ENCODE measurements around the gene NT5DC1.

The NT5DC1 gene

DNA sequence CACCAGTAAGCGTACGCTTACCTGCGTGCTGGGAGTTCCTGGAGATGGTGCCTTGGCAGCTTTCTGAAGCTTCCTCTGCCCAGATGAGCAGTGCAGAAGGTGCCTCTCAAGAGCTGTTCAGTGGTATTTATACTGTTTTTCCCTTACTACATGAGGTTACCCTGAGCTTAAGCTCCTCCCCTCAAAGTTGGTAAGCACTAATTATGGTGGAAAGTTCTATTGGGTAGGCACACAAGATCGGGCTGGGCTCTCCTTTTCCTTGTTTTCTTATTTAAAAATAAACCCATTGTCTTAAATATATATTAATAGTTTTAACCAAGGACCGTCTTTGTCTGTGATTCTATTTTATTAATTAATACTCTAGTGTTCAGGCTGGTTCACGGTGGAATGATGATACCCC is 25.4 kb downstream of the NT5DC1 start, which contains the start of gene COL10A1:
COL10A1 (minus strand) TSS at position 101 of the 400 bp plus-strand sequence. CDS start 640 bp downstream, outside the sequence.
- TF ChIP-seq, protein P1, sequence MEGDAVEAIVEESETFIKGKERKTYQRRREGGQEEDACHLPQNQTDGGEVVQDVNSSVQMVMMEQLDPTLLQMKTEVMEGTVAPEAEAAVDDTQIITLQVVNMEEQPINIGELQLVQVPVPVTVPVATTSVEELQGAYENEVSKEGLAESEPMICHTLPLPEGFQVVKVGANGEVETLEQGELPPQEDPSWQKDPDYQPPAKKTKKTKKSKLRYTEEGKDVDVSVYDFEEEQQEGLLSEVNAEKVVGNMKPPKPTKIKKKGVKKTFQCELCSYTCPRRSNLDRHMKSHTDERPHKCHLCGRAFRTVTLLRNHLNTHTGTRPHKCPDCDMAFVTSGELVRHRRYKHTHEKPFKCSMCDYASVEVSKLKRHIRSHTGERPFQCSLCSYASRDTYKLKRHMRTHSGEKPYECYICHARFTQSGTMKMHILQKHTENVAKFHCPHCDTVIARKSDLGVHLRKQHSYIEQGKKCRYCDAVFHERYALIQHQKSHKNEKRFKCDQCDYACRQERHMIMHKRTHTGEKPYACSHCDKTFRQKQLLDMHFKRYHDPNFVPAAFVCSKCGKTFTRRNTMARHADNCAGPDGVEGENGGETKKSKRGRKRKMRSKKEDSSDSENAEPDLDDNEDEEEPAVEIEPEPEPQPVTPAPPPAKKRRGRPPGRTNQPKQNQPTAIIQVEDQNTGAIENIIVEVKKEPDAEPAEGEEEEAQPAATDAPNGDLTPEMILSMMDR (IDR thresholded peaks at IDR 0.05; ENCODE audit: extremely low read depth, insufficient read depth, missing control alignments): no peak
- no peak for DNase-seq (ENCODE audit: low spot score)
- in situ Hi-C loops (cut with MboI; ENCODE audit: low pct_unique_long_range_greater_than_20kb, low sequenced_read_pairs, unreplicated experiment): no loop called here

DNA sequence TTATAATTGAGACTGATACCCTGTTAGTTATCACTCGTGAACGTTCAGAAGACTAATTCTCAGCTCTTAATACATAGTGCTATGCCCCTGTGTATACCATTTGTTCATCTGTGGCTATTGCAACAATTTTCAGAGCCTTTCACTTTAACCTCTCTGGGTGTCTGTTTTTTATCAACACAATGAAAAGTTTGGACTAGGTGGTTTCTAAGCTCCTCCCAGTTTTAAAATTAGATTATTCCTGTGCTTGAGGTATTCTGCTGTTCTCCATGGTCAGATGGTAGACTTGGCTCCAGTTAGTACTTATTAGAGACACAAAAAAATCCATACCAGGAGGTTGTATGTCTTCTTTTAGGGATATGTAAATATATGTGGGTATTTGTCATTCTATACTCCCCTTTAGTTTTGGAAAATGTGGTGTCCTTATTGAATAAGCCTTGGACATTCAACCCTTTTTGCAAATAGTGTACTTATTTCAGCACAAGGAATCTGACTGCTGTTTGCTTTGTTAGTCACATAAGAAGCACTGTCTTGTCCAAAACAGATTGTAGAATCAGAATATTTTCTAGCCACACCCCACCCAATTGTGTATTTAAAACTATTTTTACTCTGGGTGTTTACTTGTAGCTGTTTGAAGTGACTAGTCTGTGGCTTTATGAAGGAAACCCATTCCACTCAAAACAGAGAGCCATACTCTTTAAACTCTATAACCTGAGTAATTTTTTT is 27.3 kb downstream of the NT5DC1 start:
- TF ChIP-seq, protein P1 (IDR thresholded peaks at IDR 0.05; ENCODE audit: extremely low read depth, insufficient read depth, missing control alignments): no peak
- DNase-seq (ENCODE audit: low spot score): no peak
- in situ Hi-C loops (cut with MboI; ENCODE audit: low pct_unique_long_range_greater_than_20kb, low sequenced_read_pairs, unreplicated experiment): no loop called here

DNA sequence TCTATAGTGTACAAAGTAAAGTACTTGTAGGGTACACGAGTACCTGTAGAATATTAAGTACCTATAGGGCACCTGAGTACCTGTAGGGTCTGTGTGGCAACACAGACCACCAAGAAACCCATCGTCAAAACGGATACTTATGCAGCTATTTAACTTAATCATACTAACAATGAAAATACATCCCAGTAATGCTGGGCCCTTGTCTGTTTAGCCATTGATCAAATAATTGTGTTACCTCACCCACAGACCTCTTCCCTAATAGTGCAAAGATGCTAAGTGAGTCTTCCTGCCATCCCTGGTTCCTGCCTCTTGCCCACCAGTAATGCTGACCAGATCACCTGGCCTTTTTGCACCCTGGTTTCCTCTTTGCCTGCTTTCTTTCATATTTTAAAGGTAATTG is 32.8 kb downstream of the NT5DC1 start:
- DNase-seq (ENCODE audit: low spot score): no peak
- TF ChIP-seq, protein P1 (IDR thresholded peaks at IDR 0.05; ENCODE audit: extremely low read depth, insufficient read depth, missing control alignments): no peak
- in situ Hi-C loops (cut with MboI; ENCODE audit: low pct_unique_long_range_greater_than_20kb, low sequenced_read_pairs, unreplicated experiment): no loop called here

DNA sequence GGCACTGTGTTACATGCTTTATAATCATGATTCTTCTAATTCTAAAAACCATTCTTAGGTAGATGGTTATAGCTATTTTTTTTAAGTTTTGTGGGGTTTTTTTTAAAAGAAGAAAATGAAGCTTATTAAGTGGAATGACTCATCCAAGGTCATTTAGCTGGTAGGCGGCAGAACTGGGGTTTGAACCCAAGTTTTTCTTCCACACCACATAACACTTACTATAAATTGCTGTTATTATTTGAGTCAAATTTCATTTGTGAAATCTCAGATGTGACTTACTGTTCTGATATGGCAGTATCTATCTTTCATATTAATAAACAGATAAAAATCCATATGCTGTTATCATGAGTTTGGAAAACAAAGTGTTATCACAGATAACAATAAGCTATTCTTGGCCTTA is 35.7 kb downstream of the NT5DC1 start:
- TF ChIP-seq, protein P1 (IDR thresholded peaks at IDR 0.05; ENCODE audit: extremely low read depth, insufficient read depth, missing control alignments): no peak

DNA sequence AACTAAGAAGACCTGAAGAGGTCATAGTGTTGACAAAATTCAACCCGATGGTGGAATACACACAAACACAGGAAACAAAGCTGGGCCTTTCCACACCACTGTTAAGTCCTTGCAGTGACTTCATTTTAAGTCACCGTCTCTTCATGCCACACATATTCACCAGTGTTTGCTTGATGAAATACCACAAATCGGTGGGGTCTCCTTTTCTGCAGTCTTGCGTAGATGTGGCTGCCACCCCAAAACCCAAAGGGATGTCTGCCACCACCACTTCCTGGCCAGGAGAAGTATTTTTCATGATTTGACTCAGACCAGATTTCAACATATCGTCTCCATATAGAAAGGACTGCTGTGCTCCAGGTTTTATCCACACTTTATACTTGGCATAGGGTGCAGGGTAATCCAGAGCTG is 36.3 kb downstream of the NT5DC1 start:
- DNase-seq (ENCODE audit: low spot score): no peak
- TF ChIP-seq, protein P1 (IDR thresholded peaks at IDR 0.05; ENCODE audit: extremely low read depth, insufficient read depth, missing control alignments): no peak
- in situ Hi-C loops (cut with MboI; ENCODE audit: low pct_unique_long_range_greater_than_20kb, low sequenced_read_pairs, unreplicated experiment): no loop called here

More for the DNA sequence above, 35.7 kb downstream of the NT5DC1 start:
- no peak for DNase-seq (ENCODE audit: low spot score)
- in situ Hi-C loops (cut with MboI; ENCODE audit: low pct_unique_long_range_greater_than_20kb, low sequenced_read_pairs, unreplicated experiment): no loop called here

DNA sequence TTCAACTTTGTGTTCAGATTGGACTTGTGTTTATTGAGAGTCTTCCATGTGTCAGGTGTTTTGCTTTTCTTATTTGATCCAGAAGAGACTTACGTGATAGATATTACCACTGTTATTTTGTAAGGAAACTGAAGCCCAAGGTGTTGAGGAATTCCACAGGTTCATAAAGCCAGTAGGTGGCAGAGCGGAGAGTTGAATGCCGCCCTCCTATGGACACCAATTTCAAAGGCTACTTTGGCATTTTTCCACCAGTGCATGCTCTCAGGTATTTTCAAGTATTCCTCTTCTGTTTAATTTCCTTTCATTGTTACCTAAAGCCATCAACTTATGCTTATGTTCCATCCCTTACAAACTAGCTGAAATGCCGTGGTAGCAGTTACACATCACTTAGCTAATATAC is 39.3 kb downstream of the NT5DC1 start:
- no peak for DNase-seq (ENCODE audit: low spot score)
- in situ Hi-C loops (cut with MboI; ENCODE audit: low pct_unique_long_range_greater_than_20kb, low sequenced_read_pairs, unreplicated experiment): no loop called here
- TF ChIP-seq, protein P1 (IDR thresholded peaks at IDR 0.05; ENCODE audit: extremely low read depth, insufficient read depth, missing control alignments): no peak
